HG02885 (cell line): ENCODE results near the gene PXDN.
"Not testable (repeated sequence)": the region's sequence is repeated elsewhere in the genome, so short reads cannot be mapped to it uniquely, and the experiment has no call there.

Experiments
- ATAC-seq: cut with Tn5 transposase; IDR thresholded peaks from one replicate; pipeline ENCODE4 v1.9.1; 2021; ENCODE audit warnings: mild to moderate bottlenecking; ENCODE audit not compliant: unreplicated experiment, poor library complexity

Gene PXDN

GRCh38 chr2:1744446-1745170 is at the start of gene PXDN:
TSS of gene PXDN (minus strand) at chr2:1744515. CDS start at chr2:1744455, 60 bp downstream.
- ATAC-seq = no peak

DNA sequence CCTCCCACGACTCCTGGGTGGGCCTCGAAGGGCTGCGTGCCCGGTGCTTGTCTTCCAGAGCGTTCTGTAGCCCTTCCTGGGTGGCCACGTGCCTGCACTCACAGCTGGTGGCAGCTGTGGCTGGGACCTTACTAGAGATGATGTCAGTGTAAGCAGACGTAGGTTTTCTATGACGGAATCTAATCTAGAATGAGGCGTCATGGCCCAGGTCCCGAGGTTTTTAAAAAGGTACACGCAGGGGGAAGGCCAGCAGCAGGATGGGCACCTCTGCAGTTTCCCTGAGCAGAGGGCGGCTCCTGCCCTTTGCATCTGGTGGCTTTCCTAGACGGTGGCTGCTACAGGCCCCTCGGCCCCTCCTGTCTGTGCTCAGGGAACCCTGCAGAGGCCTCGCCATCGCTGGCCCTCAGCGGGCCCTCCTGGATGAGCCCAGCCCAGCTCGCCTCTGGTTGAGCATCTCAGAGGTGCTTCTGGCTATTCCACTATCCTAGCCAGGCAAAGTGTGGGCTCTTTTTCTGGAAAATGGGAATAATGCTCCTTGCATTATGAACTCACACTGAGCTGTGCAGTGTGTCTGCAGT is 49.6 kb upstream of the PXDN start:
- no peak for ATAC-seq

GRCh38 chr2:1793001-1793867 is 48.9 kb upstream of the PXDN start:
- no peak for ATAC-seq

DNA sequence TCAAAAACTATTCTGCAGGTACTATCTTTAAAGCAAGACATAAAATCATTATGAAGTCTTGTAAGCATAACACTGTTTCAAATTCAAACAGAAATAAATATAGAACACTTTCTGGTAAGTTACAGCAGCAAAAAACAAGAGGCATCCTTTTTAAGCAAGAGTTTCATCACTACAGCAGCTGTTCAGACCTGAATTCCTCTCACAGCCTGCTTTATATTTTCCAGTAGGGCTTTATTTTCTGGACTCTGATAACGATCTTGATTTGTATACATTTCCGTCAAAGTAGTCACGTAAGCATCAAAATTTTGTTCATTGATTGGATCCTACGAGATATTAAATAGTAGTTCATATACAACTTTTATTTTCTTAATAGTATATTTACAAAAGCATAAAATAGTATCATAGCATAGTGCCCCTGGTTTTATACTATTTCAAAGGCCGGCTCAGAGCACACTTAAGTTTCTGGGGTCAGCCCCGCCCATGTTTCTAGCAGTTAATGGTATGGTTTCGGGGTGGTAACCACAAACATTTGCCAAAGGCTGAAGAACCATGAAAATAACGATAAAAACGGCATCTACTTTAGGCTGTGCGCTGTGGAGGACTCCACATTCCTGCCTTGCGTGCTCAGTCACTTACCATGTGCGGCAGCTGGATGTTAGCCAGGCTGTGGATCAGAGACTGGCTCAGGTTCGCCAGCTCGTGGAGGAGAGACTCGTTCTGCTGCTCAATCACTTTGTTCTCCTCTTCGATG is 47.5 kb upstream of the PXDN start:
- ATAC-seq = no peak

DNA sequence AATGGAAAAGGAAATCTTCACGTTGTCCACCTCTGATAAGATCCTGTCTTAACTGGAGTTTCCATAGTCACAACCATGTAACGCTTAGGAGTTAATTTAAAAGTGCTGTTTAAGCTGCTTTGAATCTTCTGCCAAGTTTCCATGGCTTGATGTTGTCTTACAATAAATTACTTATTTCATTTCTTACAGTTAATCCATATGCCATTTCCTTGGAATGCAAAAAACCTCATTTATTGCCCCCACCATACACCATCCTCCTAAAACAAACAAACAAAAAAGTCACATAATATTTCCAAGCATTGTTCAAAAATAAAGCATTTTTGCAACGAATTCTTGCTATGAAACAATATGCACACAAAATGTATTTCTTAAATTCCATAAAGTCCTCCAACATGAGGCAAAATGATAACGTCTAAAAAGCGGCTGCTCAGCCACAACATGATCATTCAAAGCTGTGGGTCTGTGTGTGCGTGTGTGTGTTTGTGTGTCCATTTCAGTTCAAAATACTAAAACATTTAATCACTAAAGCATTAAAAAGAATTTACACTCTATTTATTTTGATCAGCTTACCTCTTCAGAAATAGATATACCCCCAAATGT is 46.8 kb upstream of the PXDN start:
- no peak for ATAC-seq

GRCh38 chr2:1790473-1790872 is 46.2 kb upstream of the PXDN start:
- ATAC-seq = no peak

GRCh38 chr2:1789610-1790009 is 45.3 kb upstream of the PXDN start:
- no peak for ATAC-seq

DNA sequence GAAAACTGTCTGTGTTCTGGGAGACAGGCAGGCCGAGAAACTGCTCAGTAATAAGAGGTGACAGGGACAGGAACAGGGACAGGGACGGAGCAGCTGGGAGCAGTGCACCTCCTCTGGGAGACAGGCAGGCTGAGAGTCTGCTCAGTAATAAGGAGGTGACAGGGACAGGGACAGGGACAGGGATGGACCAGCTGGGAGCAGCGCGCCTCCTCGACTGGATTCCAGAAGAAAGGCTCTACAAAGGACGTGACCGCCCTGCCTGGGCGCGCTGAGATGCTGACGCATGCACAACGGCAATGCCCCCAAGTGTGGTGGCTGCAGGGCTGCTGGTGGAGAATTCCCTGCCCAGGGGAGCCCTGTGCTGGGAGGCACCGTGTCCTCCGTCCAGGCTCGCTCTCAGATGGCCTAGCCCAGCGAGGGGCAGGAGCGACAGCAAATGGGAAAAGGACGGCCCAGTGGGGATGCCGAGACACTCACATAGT is 44.2 kb upstream of the PXDN start:
- no peak for ATAC-seq

GRCh38 chr2:1787755-1788477 is 43.6 kb upstream of the PXDN start:
- no peak for ATAC-seq

GRCh38 chr2:1784986-1785617 is 40.8 kb upstream of the PXDN start:
- no peak for ATAC-seq

DNA sequence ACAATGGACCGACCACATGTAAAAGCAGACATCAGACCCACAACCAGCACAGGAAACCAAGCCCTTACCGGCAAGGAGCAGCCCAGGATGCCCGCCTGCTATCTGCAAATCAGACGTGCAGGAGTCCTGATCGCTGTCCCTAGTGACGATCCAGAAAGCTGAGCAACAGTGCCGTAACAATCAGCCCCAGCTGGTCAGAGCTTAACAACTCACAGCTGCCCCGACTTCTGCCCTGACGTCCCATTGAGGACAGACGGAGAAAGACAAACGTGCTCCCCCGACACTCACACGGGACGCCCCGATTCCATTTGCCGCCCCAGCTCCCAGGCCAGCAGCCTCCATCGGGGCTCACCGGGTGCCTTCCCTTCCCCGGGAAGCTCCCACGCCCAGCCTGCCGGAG is 39.8 kb upstream of the PXDN start:
- no peak for ATAC-seq

DNA sequence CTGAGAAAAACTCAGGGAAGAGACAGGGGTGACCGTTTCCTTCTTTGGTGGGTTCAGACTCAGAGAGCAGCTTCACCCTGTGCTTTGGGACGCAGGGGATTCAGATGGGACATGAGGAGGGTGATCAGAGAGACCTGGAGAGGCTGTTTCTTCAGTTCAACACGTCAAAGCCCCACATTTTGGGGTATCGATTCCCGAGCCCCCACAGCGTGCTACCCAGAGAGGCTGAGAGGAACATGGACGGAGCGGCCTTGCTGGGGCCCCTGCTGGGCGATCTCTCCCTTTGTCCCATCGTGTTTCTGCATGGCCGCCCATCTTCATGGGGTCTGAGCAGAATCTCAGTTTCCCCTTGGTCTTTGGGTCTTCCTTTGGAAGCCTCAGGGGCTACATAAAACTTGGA is 38.2 kb upstream of the PXDN start:
- no peak for ATAC-seq

GRCh38 chr2:1781291-1782080 is 37.2 kb upstream of the PXDN start:
- no peak for ATAC-seq

GRCh38 chr2:1780693-1781092 is 36.4 kb upstream of the PXDN start:
- ATAC-seq = no peak

DNA sequence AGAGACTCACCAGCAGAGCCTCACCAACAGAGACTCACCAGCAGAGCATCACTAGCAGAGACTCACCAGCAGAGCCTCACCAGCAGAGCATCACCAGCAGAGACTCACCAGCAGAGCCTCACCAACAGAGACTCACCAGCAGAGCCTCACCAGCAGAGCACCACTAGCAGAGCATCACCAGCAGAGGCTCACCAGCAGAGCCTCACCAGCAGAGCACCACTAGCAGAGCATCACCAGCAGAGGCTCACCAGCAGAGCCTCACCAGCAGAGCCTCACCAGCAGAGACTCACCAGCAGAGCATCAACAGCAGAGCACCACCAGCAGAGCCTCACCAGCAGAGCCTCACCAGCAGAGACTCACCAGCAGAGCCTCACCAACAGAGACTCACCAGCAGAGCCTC is 35.7 kb upstream of the PXDN start:
- not testable (repeated sequence) for ATAC-seq

DNA sequence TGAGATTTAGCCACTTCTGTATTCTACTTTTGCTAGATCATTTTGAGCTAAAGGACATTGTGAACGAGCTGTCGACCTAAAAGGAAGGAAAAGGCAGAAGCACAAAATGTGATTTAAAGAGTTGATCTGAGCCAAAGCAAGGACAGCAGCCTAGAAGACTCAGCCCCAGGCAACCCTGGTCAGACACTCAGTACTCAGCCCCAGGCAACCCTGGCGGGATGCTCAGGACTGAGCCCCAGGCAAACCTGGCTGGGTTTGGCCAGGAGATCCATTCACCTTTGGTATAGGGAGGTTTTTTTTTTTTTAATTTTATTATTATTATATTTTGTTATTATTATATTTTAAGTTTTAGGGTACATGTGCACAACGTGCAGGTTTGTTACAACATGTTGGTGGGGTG is 34.3 kb upstream of the PXDN start:
- no peak for ATAC-seq

GRCh38 chr2:1777781-1778180 is 33.5 kb upstream of the PXDN start:
- no peak for ATAC-seq

- no peak for ATAC-seq
These were observed 32.8 kb upstream of the PXDN start for GRCh38 chr2:1777156-1777555.
